ENCODE data around the gene RASA1. TPM values are rescaled to one million over a fixed set of nuclear protein-coding genes. Genes with fewer than 3 reads are reported as not detected.
A peak's percentile ranks its signal among the peaks of the same experiment; 100 is the strongest.

RASA1 gene
- total and polyA plus RNA-seq, 9 of the 15 experiments (the other 6 are each of a cell fraction or from before 2014, with no cell fraction given): 3.2 to 17.3 (median 9.2) TPM

DNA sequence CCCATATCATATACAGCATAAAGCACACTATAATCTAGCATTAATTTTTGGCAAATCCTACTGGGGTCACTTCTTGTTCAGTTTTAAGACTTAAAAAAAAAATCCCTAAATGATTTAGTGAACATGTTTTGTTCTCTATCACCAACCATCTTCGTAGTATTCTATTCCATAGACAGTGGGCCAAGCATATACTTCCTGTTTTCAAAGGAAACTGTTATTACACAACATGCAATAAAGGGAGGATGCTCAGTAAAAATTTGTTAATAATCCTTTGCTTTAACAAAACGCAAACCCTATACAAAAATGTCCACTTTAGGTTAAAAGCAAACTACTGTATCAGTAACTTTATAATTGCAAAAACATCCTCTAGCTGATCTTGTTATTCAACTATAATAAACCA lies 132.0 kb downstream of the RASA1 start (continued):
- no peak for TF ChIP-seq WHSC1 (IDR thresholded peaks at IDR 0.05; ENCODE audit: low read length)
- TF ChIP-seq NCOA1 (IDR thresholded peaks at IDR 0.05; ENCODE audit: low read depth): no peak
- TF ChIP-seq SAP30 (IDR thresholded peaks at IDR 0.05; ENCODE audit: borderline replicate concordance, insufficient read depth, low read depth, low read length, poor library complexity, severe bottlenecking): no peak
- no peak for TF ChIP-seq ZSCAN32 (CRISPR knock-in tag; IDR thresholded peaks at IDR 0.05)
- no peak for TF ChIP-seq FOXM1 (IDR thresholded peaks at IDR 0.05; ENCODE audit: low read depth)
- TF ChIP-seq FOXM1 (CRISPR knock-in tag; IDR thresholded peaks at IDR 0.05; ENCODE audit: low read depth): no peak
- no peak for TF ChIP-seq TAF7 (tag; IDR thresholded peaks at IDR 0.05)
- TF ChIP-seq, protein P1, sequence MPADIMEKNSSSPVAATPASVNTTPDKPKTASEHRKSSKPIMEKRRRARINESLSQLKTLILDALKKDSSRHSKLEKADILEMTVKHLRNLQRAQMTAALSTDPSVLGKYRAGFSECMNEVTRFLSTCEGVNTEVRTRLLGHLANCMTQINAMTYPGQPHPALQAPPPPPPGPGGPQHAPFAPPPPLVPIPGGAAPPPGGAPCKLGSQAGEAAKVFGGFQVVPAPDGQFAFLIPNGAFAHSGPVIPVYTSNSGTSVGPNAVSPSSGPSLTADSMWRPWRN (IDR thresholded peaks at IDR 0.05; ENCODE audit: low read depth): no peak

DNA sequence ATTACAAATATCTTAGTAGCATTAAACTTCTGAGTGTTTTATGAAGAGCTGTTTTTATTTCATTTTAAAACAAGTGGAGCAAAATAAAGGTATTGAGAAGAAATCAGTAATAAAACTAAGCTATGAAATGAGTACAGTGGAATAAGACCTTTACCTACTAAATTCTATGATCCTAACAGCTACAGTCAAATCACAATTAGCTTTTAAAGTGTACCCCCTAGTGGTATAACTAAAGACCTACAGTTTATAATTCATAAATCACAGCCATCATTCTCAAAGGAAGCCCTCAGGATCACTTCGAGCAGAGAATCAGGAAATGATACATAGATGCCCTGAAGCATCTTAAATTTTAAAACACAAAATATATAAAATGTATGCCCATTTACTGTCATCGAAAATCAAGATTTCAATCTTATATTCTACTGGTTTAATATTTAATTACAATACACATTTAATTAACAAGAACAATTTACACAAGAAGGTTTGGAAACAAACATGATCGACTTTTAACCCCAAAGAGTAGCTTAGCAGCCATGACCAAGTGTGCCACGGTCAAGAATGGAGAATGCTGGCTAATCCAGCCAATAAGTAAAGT lies 132.7 kb downstream of the RASA1 start:
- no peak overlapping the region for H3K4me2 ChIP-seq (ENCODE audit: insufficient read depth, low read length)
- in situ Hi-C loops (cut with MboI) (no loop called here), intact Hi-C loops (cut with micrococcal nuclease) (no loop called here)
- H3K9ac ChIP-seq (ENCODE audit: insufficient read depth in 1 of 2, low read depth in 2 of 2, low read length in 2 of 2): no peak overlapping the region
- no peaks in the 10 kb centered on the region for H3K27me3 ChIP-seq (ENCODE audit: control insufficient read depth in 2 of 2, insufficient read depth in 2 of 2, low read length in 2 of 2)
- WGBS (ENCODE audit: insufficient coverage, low coverage, missing lambda C conversion rate): 61% methylated on average over 4 of the region's 4 CpGs
- DNase-seq (ENCODE audit: extremely low read depth in 1 of 4, low spot score in 3 of 4) (peak; percentile 17 to 40 (median 35)), ATAC-seq (peak; percentile 76), FAIRE-seq (peak; percentile 26)
- peaks cover 98% of the 10 kb centered on the region for H3K36me3 ChIP-seq (ENCODE audit: control insufficient read depth, insufficient read depth, low read length)
- H3K9me3 ChIP-seq (replicated peaks; ENCODE audit: control insufficient read depth, insufficient read depth, low read depth, low read length): no peaks in the 10 kb centered on the region
- CTCF ChIA-PET (ENCODE audit: low intra/inter-chr PET ratio): no interaction called here
- BruUV-seq (replicated peaks): no TSS peak
- H2AFZ ChIP-seq (ENCODE audit: low read depth, low read length): no peak overlapping the region
- POLR2A ChIA-PET: interaction anchor here (1.0 to 1.5 kb wide), 3 partner anchors 11 to 16 kb away, joined by 3 to 5 read pairs (median 4); partner anchors contain the start of gene CCNH
- peaks cover 43% of the 10 kb centered on the region; the same call in 2 of the 3 replicates for H3K79me2 ChIP-seq (ENCODE audit: control insufficient read depth, insufficient read depth, low read length)
- H3K27ac ChIP-seq (ENCODE audit: extremely low read depth, low read depth, low read length): no peak overlapping the region
- H4K20me1 ChIP-seq (replicated peaks; ENCODE audit: control insufficient read depth, insufficient read depth, low read length): no peaks in the 10 kb centered on the region
- no peak overlapping the region for H3K4me3 ChIP-seq
- peaks cover 0 to 5% of the 10 kb centered on the region in 2 experiments; a peak in 2 of 5 replicates for H3K4me1 ChIP-seq (replicated peaks in 1 of 2; ENCODE audit: control insufficient read depth in 2 of 2, insufficient read depth in 2 of 2, low read length in 2 of 2)
- H3K9me1 ChIP-seq (ENCODE audit: control insufficient read depth, insufficient read depth, low read length): no peaks in the 10 kb centered on the region
- TF ChIP-seq, protein P2, sequence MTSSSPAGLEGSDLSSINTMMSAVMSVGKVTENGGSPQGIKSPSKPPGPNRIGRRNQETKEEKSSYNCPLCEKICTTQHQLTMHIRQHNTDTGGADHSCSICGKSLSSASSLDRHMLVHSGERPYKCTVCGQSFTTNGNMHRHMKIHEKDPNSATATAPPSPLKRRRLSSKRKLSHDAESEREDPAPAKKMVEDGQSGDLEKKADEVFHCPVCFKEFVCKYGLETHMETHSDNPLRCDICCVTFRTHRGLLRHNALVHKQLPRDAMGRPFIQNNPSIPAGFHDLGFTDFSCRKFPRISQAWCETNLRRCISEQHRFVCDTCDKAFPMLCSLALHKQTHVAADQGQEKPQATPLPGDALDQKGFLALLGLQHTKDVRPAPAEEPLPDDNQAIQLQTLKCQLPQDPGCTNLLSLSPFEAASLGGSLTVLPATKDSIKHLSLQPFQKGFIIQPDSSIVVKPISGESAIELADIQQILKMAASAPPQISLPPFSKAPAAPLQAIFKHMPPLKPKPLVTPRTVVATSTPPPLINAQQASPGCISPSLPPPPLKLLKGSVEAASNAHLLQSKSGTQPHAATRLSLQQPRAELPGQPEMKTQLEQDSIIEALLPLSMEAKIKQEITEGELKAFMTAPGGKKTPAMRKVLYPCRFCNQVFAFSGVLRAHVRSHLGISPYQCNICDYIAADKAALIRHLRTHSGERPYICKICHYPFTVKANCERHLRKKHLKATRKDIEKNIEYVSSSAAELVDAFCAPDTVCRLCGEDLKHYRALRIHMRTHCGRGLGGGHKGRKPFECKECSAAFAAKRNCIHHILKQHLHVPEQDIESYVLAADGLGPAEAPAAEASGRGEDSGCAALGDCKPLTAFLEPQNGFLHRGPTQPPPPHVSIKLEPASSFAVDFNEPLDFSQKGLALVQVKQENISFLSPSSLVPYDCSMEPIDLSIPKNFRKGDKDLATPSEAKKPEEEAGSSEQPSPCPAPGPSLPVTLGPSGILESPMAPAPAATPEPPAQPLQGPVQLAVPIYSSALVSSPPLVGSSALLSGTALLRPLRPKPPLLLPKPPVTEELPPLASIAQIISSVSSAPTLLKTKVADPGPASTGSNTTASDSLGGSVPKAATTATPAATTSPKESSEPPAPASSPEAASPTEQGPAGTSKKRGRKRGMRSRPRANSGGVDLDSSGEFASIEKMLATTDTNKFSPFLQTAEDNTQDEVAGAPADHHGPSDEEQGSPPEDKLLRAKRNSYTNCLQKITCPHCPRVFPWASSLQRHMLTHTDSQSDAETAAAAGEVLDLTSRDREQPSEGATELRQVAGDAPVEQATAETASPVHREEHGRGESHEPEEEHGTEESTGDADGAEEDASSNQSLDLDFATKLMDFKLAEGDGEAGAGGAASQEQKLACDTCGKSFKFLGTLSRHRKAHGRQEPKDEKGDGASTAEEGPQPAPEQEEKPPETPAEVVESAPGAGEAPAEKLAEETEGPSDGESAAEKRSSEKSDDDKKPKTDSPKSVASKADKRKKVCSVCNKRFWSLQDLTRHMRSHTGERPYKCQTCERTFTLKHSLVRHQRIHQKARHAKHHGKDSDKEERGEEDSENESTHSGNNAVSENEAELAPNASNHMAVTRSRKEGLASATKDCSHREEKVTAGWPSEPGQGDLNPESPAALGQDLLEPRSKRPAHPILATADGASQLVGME (CRISPR knock-in tag; IDR thresholded peaks at IDR 0.05): no peak
- TF ChIP-seq ZNF668 (CRISPR knock-in tag; IDR thresholded peaks at IDR 0.05) (no peak), RAD21 (CRISPR knock-in tag; conservative IDR thresholded peaks at IDR 0.05 in 1 of 2, IDR thresholded peaks at IDR 0.05 in 1 of 2) (peak; percentile 28 to 49), DDX20 (tag; IDR thresholded peaks at IDR 0.05; ENCODE audit: low read depth) (no peak)
- TF ChIP-seq, protein P3, sequence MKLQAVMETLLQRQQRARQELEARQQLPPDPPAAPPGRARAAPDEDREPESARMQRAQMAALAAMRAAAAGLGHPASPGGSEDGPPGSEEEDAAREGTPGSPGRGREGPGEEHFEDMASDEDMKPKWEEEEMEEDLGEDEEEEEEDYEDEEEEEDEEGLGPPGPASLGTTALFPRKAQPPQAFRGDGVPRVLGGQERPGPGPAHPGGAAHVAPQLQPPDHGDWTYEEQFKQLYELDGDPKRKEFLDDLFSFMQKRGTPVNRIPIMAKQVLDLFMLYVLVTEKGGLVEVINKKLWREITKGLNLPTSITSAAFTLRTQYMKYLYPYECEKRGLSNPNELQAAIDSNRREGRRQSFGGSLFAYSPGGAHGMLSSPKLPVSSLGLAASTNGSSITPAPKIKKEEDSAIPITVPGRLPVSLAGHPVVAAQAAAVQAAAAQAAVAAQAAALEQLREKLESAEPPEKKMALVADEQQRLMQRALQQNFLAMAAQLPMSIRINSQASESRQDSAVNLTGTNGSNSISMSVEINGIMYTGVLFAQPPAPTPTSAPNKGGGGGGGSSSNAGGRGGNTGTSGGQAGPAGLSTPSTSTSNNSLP (IDR thresholded peaks at IDR 0.05; ENCODE audit: borderline replicate concordance, low read depth, low read length): peak; percentile 95

Measured in K562 (cell line).